ENCODE measurements around the gene ACTN1.

GRCh38 chr14:68952531-68953195 lies 26.4 kb downstream of the ACTN1 start:
- TF ChIP-seq, protein P1, sequence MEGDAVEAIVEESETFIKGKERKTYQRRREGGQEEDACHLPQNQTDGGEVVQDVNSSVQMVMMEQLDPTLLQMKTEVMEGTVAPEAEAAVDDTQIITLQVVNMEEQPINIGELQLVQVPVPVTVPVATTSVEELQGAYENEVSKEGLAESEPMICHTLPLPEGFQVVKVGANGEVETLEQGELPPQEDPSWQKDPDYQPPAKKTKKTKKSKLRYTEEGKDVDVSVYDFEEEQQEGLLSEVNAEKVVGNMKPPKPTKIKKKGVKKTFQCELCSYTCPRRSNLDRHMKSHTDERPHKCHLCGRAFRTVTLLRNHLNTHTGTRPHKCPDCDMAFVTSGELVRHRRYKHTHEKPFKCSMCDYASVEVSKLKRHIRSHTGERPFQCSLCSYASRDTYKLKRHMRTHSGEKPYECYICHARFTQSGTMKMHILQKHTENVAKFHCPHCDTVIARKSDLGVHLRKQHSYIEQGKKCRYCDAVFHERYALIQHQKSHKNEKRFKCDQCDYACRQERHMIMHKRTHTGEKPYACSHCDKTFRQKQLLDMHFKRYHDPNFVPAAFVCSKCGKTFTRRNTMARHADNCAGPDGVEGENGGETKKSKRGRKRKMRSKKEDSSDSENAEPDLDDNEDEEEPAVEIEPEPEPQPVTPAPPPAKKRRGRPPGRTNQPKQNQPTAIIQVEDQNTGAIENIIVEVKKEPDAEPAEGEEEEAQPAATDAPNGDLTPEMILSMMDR (IDR thresholded peaks at IDR 0.05): no peak
- no peak for TF ChIP-seq POLR2A (IDR thresholded peaks at IDR 0.05)
